ENCODE data around the gene C5orf63. TPM values are rescaled to one million over a fixed set of nuclear protein-coding genes. Genes with fewer than 3 reads are reported as not detected.

C5orf63 gene
- total and polyA plus RNA-seq, 2 of the 13 experiments (the other 11 are each of a cell fraction or from before 2014, with no cell fraction given) = 7.9 to 8.8 TPM

DNA sequence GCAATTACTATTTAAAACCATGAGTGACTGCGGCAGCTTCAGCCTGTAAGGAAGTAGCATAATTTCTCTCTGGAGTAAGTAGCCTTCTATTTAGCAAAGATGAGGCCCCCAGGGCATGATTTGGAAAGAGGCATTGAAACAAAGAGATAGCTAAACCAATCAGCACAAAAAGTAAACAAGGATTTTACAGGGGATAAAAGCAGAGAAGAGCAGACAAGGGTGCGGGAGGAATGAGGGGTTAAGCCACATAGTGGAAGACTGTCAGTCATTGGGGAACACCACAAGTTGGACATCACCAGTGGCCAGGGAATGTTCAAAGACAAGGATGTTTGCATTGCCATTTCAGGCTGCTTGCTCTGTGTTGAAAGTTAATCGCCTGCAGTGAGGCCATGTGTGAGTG lies 24.0 kb upstream of the C5orf63 start (continued):
- TF ChIP-seq CBX2 (IDR thresholded peaks at IDR 0.05; ENCODE audit: low read depth, low read length) (no peak), CBX2 (CRISPR knock-in tag; IDR thresholded peaks at IDR 0.05; ENCODE audit: low read depth) (no peak)

DNA sequence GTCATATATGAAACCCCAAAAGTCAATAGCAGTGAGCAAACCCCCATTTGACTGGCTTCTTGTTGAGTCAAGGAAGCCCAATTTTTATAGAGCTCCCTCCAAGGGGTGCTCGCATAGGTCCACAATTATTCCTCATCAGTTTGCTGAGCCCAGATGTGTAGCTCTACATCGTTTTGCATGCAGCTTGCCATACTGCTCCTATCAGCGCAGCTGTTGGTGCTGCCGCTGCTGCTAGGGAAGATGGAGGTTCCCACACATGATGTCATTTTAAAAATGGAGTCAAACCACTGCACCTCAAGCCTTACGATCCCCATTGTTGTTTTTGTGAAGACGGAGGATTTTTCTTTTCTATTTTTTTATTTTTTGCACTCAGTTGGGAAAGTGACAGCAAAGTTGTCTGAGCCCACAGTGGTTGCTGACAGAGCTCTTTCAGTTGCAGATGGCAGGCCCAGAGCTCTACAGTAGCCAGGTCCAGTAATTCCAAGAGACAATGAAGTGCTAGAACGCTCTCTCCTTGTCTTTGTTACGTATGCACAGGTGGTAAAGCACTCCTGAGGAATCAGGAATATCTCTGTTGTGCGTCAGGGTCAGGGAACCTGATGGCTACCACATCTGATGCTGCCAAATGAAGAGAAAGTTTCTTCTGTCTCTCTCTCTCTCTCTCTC lies 23.2 kb upstream of the C5orf63 start:
- H3K79me2 ChIP-seq (ENCODE audit: insufficient read depth, low read length) = no peaks in the 10 kb centered on the region
- H3K4me3 ChIP-seq (replicated peaks in 1 of 3; ENCODE audit: insufficient read depth in 1 of 3, low read depth in 2 of 3, low read length in 3 of 3) = no peak overlapping the region
- no peak overlapping the region for H3K27ac ChIP-seq (ENCODE audit: extremely low read length, insufficient read depth, low read length)
- FAIRE-seq (no peak), DNase-seq (ENCODE audit: low spot score) (no peak), ATAC-seq (no peak)
- no peaks in the 10 kb centered on the region for H3K36me3 ChIP-seq (replicated peaks in 1 of 2; ENCODE audit: control insufficient read depth in 1 of 2, insufficient read depth in 2 of 2, low read length in 2 of 2)
- in situ Hi-C loops (cut with HindIII; ENCODE audit: extremely low pct_ligation_motif_present, low pct_unique_long_range_greater_than_20kb) (no loop called here), intact Hi-C loops (cut with micrococcal nuclease; ENCODE audit: unreplicated experiment) (no loop called here)
- ChIA-PET CTCF (ENCODE audit: low intra/inter-chr PET ratio, low total read pairs) (no interaction called here), POLR2A (no interaction called here)
- TF ChIP-seq RBAK (CRISPR knock-in tag; IDR thresholded peaks at IDR 0.05) (no peak), RFXANK (CRISPR knock-in tag; IDR thresholded peaks at IDR 0.05) (no peak), MAFG (CRISPR knock-in tag; IDR thresholded peaks at IDR 0.05) (no peak), FOSL2 (CRISPR knock-in tag; IDR thresholded peaks at IDR 0.05) (no peak), SP4 (CRISPR knock-in tag; IDR thresholded peaks at IDR 0.05) (no peak), ZNF124 (CRISPR knock-in tag; IDR thresholded peaks at IDR 0.05) (no peak), SMAD1 (CRISPR knock-in tag; IDR thresholded peaks at IDR 0.05; ENCODE audit: borderline replicate concordance, low read depth) (no peak)
- TF ChIP-seq, protein P1, sequence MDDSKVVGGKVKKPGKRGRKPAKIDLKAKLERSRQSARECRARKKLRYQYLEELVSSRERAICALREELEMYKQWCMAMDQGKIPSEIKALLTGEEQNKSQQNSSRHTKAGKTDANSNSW (CRISPR knock-in tag; IDR thresholded peaks at IDR 0.05; ENCODE audit: borderline replicate concordance) = no peak
- WGBS (ENCODE audit: low lambda C conversion rate) = 56% methylated on average over 9 of the region's 9 CpGs
- H3K9me3 ChIP-seq (ENCODE audit: low read length) = no peaks in the 10 kb centered on the region
- H3K4me2 ChIP-seq (ENCODE audit: low read depth, low read length) = no peak overlapping the region; the same call in 1 of the 2 replicates
- no peak overlapping the region for H3K9ac ChIP-seq (ENCODE audit: insufficient read depth, low read depth, low read length)
- no peaks in the 10 kb centered on the region; a peak in 3 of 5 replicates for H3K27me3 ChIP-seq (ENCODE audit: control insufficient read depth in 1 of 2, insufficient read depth in 2 of 2, low read length in 2 of 2)
- no peaks in the 10 kb centered on the region for H4K20me1 ChIP-seq (ENCODE audit: insufficient read depth, low read length)
- H2AFZ ChIP-seq (ENCODE audit: low read length) = no peak overlapping the region
- no TSS peak for BruUV-seq (replicated peaks)
- H3K4me1 ChIP-seq (ENCODE audit: insufficient read depth, low read length) = peaks cover 17% of the 10 kb centered on the region
